ENCODE measurements around the gene ERGIC2.
"Not testable (repeated sequence)": the region's sequence is repeated elsewhere in the genome, so short reads cannot be mapped to it uniquely, and the experiment has no call there.

Gene ERGIC2

GRCh38 chr12:29299633-29300032, 81.3 kb downstream of the ERGIC2 start:
- DNase-seq = no peak

DNA sequence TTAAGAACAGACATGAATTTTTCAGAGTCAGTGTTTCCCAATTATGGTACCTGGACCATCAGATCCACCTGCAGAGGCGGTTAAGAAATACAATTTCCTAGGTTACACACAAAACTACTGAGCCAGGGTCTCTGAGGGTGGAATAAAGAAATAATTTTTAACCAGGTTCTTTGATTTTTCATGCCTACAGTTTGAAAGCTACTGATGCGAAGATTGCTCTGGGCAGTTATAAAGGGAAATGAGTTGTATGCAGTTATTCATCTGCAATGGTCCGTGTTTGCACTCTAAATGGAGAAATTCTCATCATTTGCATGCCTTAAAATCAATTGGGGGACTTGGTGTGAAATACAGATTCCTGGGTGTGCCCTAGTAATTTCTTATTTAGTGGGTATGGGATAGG, 89.7 kb downstream of the ERGIC2 start:
- no peak for DNase-seq

DNA sequence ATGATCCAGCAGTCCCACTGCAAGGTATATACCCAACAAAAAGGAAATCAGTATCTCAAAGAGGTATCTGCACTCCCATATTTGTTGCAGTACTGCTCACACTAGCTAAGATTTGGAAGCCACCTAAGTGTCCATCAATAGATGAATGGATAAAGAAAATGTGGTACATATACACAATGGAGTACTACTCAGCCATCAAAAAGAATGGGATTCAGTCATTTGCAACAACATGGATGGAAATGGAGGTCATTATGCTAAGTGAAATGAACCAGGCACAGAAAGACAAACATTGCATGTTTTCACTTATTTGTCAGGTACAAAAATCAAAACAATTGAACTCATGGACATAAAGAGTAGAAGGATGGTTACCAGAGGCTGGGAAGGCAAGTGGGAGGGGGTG, 90.5 kb downstream of the ERGIC2 start:
- DNase-seq = not testable (repeated sequence)

- no peak for DNase-seq
Measured at GRCh38 chr12:29288031-29288430, 92.9 kb downstream of the ERGIC2 start.

DNA sequence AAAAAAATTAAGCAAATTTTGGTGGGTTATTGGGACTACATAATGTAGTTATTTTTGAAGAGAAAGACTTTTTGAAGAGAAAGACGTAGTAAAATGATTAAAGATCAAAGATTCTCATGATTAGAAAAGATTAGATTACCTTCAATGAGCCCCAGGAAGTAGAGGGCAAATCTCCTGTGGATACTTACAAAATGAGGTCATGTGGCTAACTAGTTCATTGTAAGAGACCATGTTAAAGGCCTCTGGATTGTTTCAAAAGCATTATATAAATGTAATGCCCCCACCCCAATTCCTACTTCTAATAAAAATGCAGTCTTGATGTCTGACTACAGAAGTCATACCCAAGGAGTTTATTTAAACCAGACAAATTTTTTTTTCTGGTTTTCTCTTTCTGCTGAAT, 93.3 kb downstream of the ERGIC2 start:
- DNase-seq = no peak
